Activated CD4-positive, alpha-beta T cell treated with anti-CD3 and anti-CD28 coated beads, Interleukin-2, amount 50 U/mL, for 48 hours (primary cell): ENCODE data around the gene FOCAD.
A peak's percentile ranks its signal among the peaks of the same experiment; 100 is the strongest.
"Not testable (repeated sequence)": the region's sequence is repeated elsewhere in the genome, so short reads cannot be mapped to it uniquely, and the experiment has no call there.

Source experiments
- DNase-seq, 2 experiments: peaks; one replicate each; pipeline ENCODE4 v3.0.0-alpha.2; 2020

FOCAD gene

DNA sequence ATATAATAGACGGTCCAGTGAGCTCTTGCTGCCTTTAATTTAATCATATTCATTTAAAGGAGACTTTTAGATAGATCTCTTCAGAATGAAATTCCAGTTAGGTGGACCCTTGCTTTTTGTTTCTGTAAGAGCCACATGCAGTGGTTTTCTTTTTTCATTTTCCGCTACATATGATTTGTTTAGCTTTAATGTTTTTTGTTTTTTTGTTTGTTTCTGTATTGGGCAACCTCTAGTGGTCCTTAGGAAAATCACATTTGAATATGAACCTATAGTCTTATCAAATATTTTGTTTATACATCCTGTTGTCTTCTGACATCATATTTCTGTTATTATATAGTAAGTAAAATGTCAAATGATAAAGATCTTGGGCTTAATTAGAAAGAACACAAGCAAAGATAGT lies 196.6 kb downstream of the FOCAD start:
- DNase-seq: no peak

DNA sequence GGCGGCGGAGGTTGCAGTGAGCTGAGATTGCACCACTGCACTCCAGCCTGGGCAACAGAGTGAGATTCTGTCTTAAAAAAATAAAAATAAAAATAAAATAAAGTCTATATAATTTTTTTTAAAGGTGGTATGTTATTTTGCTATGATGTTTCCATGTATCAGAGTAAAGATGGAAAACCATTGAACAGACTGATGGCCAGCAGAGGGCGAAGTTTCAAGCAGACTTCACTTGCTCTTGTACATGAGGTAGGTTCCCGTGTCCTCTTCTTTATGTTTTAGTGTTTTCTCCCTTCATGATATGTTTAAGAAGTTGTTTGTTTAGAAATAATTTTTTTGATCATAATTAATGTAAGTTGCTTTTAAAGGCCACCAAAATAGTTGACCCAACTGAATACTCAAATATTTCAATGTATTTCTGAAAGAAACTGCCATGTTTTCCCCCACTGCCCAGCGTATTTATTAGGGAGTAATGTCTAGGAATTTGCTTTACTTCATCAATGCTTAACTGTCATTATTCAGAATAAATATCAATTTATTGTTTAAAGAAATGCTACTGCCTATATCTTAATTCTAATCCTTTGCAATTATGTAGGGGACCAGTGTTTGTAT lies 201.0 kb downstream of the FOCAD start:
- peak; percentile 66 to 71 for DNase-seq

GRCh38 chr9:20898885-20899554 lies 215.0 kb downstream of the FOCAD start:
- peak in 1 of 2 experiments; percentile 4 for DNase-seq

DNA sequence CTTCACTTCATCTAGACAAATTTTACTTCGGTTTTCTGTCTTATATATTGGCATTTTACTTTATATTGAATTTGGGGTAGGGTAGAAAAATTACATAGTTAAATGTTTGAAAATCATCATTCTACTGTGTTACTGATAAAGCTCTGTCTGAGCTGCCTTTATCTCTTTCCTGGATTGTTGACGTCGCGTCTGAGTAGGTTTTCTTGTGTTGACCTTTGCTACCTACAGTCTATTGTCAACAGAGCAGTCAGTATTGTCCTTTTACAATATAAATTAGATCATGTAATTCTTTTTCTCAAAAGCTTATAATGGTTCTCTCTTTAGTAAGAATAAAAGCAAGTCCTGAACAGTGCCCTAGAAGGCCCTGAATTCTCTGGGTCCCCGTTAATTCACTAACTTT lies 219.2 kb downstream of the FOCAD start:
- no peak for DNase-seq

DNA sequence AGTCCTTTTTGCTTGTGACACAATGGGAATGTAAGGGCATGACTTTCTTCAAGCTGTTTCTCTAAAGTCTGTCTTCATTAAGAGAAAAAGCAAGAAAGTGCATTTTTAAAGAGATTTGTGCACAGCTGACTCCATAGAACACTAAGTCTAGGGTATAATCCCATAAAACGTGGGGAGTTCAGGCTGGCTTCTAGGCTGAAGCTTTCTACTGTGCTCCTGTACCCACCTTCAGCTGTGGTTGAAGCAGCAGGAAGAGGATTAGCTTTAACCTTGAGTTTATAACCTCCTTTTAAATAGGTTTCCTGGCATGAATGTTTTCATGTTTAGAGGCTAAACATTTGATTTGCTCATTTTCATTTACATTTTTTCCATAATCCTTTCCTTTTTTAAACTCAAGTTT lies 220.9 kb downstream of the FOCAD start:
- no peak for DNase-seq

- DNase-seq: no peak
Observed at GRCh38 chr9:20906326-20906725, 222.3 kb downstream of the FOCAD start.

- no peak for DNase-seq
Observed at GRCh38 chr9:20908461-20908860, 224.4 kb downstream of the FOCAD start.

GRCh38 chr9:20914556-20914955 lies 230.5 kb downstream of the FOCAD start:
- no peak for DNase-seq

- DNase-seq: no peak
Observed at GRCh38 chr9:20921362-20921761, 237.3 kb downstream of the FOCAD start.

- DNase-seq: no peak
Observed at GRCh38 chr9:20925256-20926045, 241.4 kb downstream of the FOCAD start.

DNA sequence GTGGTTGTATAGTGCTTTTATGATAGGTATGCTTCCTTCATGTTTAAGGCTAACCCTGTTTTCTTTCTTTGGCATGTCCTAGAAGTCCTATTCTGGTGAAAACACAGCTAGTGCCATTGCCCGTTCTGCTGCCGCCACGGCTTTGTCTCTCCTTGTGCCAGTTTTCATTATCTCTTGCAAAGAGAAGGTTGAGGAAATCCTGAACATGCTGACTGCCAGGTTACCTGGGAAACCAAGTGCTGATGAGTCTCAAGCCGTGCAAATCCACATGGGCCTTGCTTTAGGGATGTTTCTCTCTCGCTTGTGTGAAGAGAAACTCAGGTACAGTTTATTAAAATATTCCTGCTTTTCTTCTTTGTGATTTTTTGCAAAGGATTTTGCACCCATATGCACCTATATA lies 245.2 kb downstream of the FOCAD start:
- no peak for DNase-seq

DNA sequence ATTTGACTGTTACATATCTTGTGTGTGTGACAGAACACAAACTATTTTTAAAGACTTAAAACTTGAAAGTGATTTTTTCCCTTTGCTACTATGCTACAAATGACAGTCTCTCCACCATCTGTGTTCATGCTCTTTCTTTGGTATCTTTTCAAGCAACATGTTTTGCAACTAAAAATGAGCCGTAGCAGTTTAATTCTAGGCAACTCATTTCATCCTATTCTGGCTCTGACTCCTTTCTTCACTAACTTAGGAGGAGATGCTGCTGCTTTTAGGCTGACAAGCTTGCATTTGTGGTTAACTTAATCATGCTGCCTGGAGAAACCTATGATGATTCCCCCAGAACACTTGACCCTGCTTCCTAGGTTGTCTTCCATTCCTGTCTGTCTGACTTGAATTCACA lies 246.8 kb downstream of the FOCAD start:
- DNase-seq: no peak

GRCh38 chr9:20940447-20941173 lies 256.6 kb downstream of the FOCAD start:
- DNase-seq: no peak

DNA sequence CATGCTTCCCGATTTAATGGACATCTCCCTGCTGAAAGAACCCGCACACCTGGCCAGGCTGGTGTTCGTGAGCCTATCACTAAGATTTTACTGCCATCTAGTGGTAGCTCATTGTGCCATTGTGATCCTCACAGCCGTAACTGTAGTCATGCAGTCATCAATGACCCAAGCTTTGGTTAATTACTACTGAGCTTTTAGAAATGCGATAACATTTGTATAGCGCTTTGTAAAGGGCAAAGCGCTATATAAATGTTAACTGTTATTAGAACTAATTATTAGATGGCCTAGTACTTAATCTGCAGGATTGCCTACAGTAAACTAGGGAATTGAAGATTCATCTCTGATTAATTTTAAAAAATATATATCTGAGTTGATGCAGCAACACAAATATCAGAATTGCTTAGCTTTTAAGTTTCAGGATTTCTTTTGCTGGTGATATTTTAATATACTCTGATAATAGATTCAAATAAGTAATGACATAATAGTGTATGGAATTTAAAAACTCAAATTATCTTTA lies 257.2 kb downstream of the FOCAD start:
- peak; percentile 42 to 49 for DNase-seq

DNA sequence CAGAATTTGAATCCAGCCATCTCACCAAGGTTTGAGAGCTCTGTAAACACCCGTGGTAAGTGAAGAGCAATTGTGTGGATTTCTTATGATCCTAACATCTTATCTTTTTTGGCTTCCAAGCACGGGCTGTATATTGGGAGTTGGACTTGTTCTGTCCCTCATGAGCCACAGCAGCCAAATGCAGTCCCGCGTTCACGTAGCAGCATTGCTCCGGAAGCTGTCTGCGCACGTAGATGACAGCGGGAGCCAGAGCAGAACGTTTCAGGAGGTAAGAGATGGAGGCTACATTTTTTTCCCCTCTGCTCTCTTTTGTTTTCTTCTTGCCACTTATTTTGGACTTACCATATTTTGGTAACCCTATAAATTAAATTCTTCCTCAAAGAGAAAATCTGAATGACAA lies 260.4 kb downstream of the FOCAD start:
- DNase-seq: no peak

DNA sequence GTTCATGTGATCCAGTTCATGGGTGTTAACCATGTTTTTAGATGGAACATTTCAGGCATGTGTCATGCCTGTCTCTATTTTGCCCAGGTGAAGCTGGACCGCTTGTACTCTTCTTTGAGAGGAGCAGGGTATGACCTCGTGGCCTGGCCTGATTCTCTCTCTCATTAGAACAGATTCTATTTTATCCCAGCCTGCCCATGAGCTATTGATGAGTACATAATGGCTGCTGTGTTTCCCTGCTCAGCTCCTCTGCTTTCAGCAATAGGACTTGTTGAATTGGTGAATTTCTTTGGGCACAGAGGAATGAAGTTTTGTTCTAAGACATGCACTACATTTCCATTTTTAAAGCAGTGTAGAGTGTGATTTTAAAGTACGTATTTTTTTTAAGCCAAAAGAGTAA lies 261.2 kb downstream of the FOCAD start:
- no peak for DNase-seq

GRCh38 chr9:20945856-20946255 lies 261.8 kb downstream of the FOCAD start:
- DNase-seq: no peak

GRCh38 chr9:20948703-20949102 lies 264.6 kb downstream of the FOCAD start:
- DNase-seq: no peak

GRCh38 chr9:20950707-20951106 lies 266.6 kb downstream of the FOCAD start:
- no peak for DNase-seq

- no peak for DNase-seq
Observed at GRCh38 chr9:20962536-20963225, 278.6 kb downstream of the FOCAD start.

DNA sequence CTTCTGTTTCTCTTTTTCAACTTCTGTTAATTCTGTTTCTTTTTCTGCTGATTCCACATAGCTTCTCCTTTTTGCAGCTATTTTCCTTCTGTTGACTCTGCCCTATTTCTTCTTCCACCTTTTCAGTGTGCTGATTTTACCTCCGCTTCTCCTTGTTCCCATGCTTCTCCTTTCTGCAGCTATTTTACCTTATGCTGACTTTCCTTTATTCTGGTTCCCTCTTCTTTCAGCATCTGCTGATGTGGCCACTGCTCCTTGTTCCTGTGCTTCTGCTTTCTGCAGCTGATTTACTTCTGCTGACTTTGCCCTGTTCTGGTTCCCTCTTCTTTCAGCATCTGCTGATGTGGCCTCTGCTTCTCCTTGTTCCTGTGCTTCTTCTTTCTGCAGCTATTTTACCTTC lies 288.6 kb downstream of the FOCAD start:
- no peak for DNase-seq

DNA sequence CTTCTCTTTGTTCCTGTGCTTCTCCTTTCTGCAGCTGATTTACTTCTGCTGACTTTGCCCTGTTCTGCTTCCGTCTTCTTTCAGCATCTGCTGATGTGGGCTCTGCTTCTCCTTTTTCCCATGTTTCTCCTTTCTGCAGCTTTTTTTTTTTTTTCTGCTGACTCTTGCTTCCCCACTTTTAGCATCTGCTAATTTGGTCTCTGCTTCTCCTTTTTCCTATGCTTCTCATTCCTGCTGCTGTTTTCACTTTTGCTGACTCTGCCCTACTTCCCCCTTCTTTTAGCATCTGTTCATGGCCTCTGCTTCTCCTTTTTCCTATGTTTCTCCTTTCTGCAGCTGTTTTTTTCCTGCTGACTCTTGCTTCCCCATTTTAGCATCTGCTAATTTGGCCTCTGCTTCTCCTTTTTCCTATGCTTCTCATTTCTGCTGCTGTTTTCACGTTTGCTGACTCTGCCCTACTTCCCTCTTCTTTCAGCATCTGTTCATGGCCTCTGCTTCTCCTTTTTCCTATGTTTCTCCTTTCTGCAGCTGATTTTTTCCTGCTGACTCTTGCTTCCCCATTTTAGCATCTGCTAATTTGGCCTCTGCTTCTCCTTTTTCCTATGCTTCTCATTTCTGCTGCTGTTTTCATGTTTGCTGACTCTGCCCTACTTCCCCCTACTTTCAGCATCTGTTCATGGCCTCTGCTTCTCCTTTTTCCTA lies 289.3 kb downstream of the FOCAD start:
- not testable (repeated sequence) for DNase-seq
